ENCODE results near the gene TMEM183A. TPM values are rescaled to one million over a fixed set of nuclear protein-coding genes. Genes with fewer than 3 reads are reported as not detected.
"Not testable (repeated sequence)": the region's sequence is repeated elsewhere in the genome, so short reads cannot be mapped to it uniquely, and the experiment has no call there.

The TMEM183A gene
- total RNA-seq, 8 experiments from 2014 or later, result 33.6 to 124 (median 62.1) TPM

- H3K4me3 ChIP-seq, result no peak overlapping the region
- WGBS, 10 experiments, result 4 to 60% (median 33%) methylated on average over 1 to 5 of the region's 5 CpGs; no CpG with 5 or more reads in 1 of the 10 experiments
- in situ Hi-C loops (cut with MboI; ENCODE audit: low pct_unique_long_range_greater_than_20kb in 2 of 9, low sequenced_read_pairs in 9 of 9, unreplicated experiment in 9 of 9), result no loop called here
Observed at GRCh38 chr1:202968895-202969295, 38.3 kb upstream of the TMEM183A start.

GRCh38 chr1:202972046-202972445, 35.1 kb upstream of the TMEM183A start:
- in situ Hi-C loops (cut with MboI; ENCODE audit: low pct_unique_long_range_greater_than_20kb in 2 of 9, low sequenced_read_pairs in 9 of 9, unreplicated experiment in 9 of 9), result no loop called here
- Histone ChIP-seq H3K4me3 (no peak overlapping the region), H3K27ac (no peak overlapping the region), H3K4me1 (replicated peaks in 1 of 2) (peaks cover 7 to 14% of the 10 kb centered on the region in 2 donors)
- no peak for ATAC-seq (replicated peaks in 6 of 8)
- 0 to 100% (median 64%) methylated on average over 1 to 4 of the region's 4 CpGs; no CpG with 5 or more reads in 1 of the 10 experiments for WGBS, 10 experiments

More at GRCh38 chr1:202968895-202969295, 38.3 kb upstream of the TMEM183A start:
- H3K4me1 ChIP-seq (replicated peaks in 1 of 2), result peaks cover 7 to 22% of the 10 kb centered on the region in 2 donors
- no peak overlapping the region for H3K27ac ChIP-seq
- ATAC-seq (replicated peaks in 6 of 8), result peak in 4 of 8 experiments; percentile 18 to 62 (median 46)

GRCh38 chr1:202974856-202975255, 32.3 kb upstream of the TMEM183A start:
- WGBS, 10 experiments, result 29 to 84% (median 69%) methylated on average over 1 to 3 of the region's 3 CpGs; no CpG with 5 or more reads in 4 of the 10 experiments
- in situ Hi-C loops (cut with MboI; ENCODE audit: low pct_unique_long_range_greater_than_20kb in 2 of 9, low sequenced_read_pairs in 9 of 9, unreplicated experiment in 9 of 9), result loop anchor here in 2 of 9 experiments (25.0 kb wide), 2 partner anchors 213 to 463 kb away; no protein-coding TSS in a partner anchor
- H3K4me3 ChIP-seq, result no peak overlapping the region
- no peaks in the 10 kb centered on the region for H3K4me1 ChIP-seq (replicated peaks in 1 of 2)
- no peak overlapping the region for H3K27ac ChIP-seq
- ATAC-seq (replicated peaks in 6 of 8), result no peak

- H3K4me1 ChIP-seq (replicated peaks in 1 of 2), result no peaks in the 10 kb centered on the region
- no peak overlapping the region for H3K27ac ChIP-seq
- H3K4me3 ChIP-seq, result no peak overlapping the region
- 0 to 58% (median 38%) methylated on average over 2 to 3 of the region's 3 CpGs; no CpG with 5 or more reads in 1 of the 10 experiments for WGBS, 10 experiments
- in situ Hi-C loops (cut with MboI; ENCODE audit: low pct_unique_long_range_greater_than_20kb in 2 of 9, low sequenced_read_pairs in 9 of 9, unreplicated experiment in 9 of 9), result loop anchor here in 2 of 9 experiments (25.0 kb wide), 2 partner anchors 214 to 464 kb away; no protein-coding TSS in a partner anchor
- ATAC-seq (replicated peaks in 6 of 8), result no peak
Observed at GRCh38 chr1:202976633-202977032, 30.5 kb upstream of the TMEM183A start.

GRCh38 chr1:202979459-202979858, 27.7 kb upstream of the TMEM183A start:
- ATAC-seq (replicated peaks in 6 of 8), result no peak
- Histone ChIP-seq H3K4me3 (no peak overlapping the region), H3K27ac (no peak overlapping the region), H3K4me1 (replicated peaks in 1 of 2) (no peaks in the 10 kb centered on the region)
- WGBS, 10 experiments, result 19 to 86% (median 62%) methylated on average over 1 to 2 of the region's 2 CpGs; no CpG with 5 or more reads in 2 of the 10 experiments
- in situ Hi-C loops (cut with MboI; ENCODE audit: low pct_unique_long_range_greater_than_20kb in 2 of 9, low sequenced_read_pairs in 9 of 9, unreplicated experiment in 9 of 9), result loop anchor here in 2 of 9 experiments (25.0 kb wide), 2 partner anchors 217 to 467 kb away; no protein-coding TSS in a partner anchor

- Histone ChIP-seq H3K4me1 (replicated peaks in 1 of 2) (peaks cover 0 to 2% of the 10 kb centered on the region in 2 donors), H3K27ac (no peak overlapping the region), H3K4me3 (no peak overlapping the region)
- 19 to 100% (median 79%) methylated on average over 1 to 2 of the region's 2 CpGs for WGBS, 10 experiments
- ATAC-seq (replicated peaks in 6 of 8), result no peak
- in situ Hi-C loops (cut with MboI; ENCODE audit: low pct_unique_long_range_greater_than_20kb in 2 of 9, low sequenced_read_pairs in 9 of 9, unreplicated experiment in 9 of 9), result loop anchor here in 2 of 9 experiments (25.0 kb wide), 2 partner anchors 220 to 470 kb away; no protein-coding TSS in a partner anchor
Observed at GRCh38 chr1:202981939-202982338, 25.2 kb upstream of the TMEM183A start.

- WGBS, 10 experiments, result 31 to 100% (median 68%) methylated on average over 1 to 3 of the region's 3 CpGs; no CpG with 5 or more reads in 5 of the 10 experiments
- in situ Hi-C loops (cut with MboI; ENCODE audit: low pct_unique_long_range_greater_than_20kb in 2 of 9, low sequenced_read_pairs in 9 of 9, unreplicated experiment in 9 of 9), result loop anchor here in 2 of 9 experiments (25.0 kb wide), 2 partner anchors 221 to 471 kb away; no protein-coding TSS in a partner anchor
- ATAC-seq (replicated peaks in 6 of 8), result no peak
Observed at GRCh38 chr1:202982715-202983430, 24.3 kb upstream of the TMEM183A start.

GRCh38 chr1:202986120-202986519, 21.1 kb upstream of the TMEM183A start:
- not testable (repeated sequence) for ATAC-seq (replicated peaks in 6 of 8)

More at GRCh38 chr1:202982715-202983430, 24.3 kb upstream of the TMEM183A start:
- Histone ChIP-seq H3K27ac (no peak overlapping the region), H3K4me1 (replicated peaks in 1 of 2) (peaks cover 0 to 9% of the 10 kb centered on the region in 2 donors), H3K4me3 (no peak overlapping the region)

GRCh38 chr1:202987255-202987654, 19.9 kb upstream of the TMEM183A start:
- H3K4me1 ChIP-seq (replicated peaks in 1 of 2), result peaks cover 0 to 9% of the 10 kb centered on the region in 2 donors
- ATAC-seq (replicated peaks in 6 of 8), result no peak
- H3K27ac ChIP-seq, result no peak overlapping the region
- in situ Hi-C loops (cut with MboI; ENCODE audit: low pct_unique_long_range_greater_than_20kb in 2 of 9, low sequenced_read_pairs in 9 of 9, unreplicated experiment in 9 of 9), result loop anchor here in 2 of 9 experiments (25.0 kb wide), 2 partner anchors 225 to 475 kb away; no protein-coding TSS in a partner anchor
- 42 to 90% (median 62%) methylated on average over 1 to 7 of the region's 7 CpGs; no CpG with 5 or more reads in 1 of the 10 experiments for WGBS, 10 experiments
- no peak overlapping the region for H3K4me3 ChIP-seq

More at GRCh38 chr1:202986120-202986519, 21.1 kb upstream of the TMEM183A start:
- H3K4me1 ChIP-seq (replicated peaks in 1 of 2); H3K27ac ChIP-seq; H3K4me3 ChIP-seq: not testable (repeated sequence)
- in situ Hi-C loops (cut with MboI; ENCODE audit: low pct_unique_long_range_greater_than_20kb in 2 of 9, low sequenced_read_pairs in 9 of 9, unreplicated experiment in 9 of 9), result loop anchor here in 2 of 9 experiments (25.0 kb wide), 2 partner anchors 224 to 474 kb away; no protein-coding TSS in a partner anchor
- WGBS, 10 experiments, result 44 to 82% (median 76%) methylated on average over 2 to 9 of the region's 9 CpGs; no CpG with 5 or more reads in 1 of the 10 experiments

GRCh38 chr1:202987922-202988583, 19.1 kb upstream of the TMEM183A start:
- Histone ChIP-seq H3K4me1 (replicated peaks in 1 of 2) (peaks cover 0 to 9% of the 10 kb centered on the region in 2 donors), H3K27ac (no peak overlapping the region), H3K4me3 (no peak overlapping the region)
- no peak for ATAC-seq (replicated peaks in 6 of 8)
- in situ Hi-C loops (cut with MboI; ENCODE audit: low pct_unique_long_range_greater_than_20kb in 2 of 9, low sequenced_read_pairs in 9 of 9, unreplicated experiment in 9 of 9), result loop anchor here in 2 of 9 experiments (25.0 kb wide), 2 partner anchors 226 to 476 kb away; no protein-coding TSS in a partner anchor
- 20 to 80% (median 77%) methylated on average over 1 to 5 of the region's 5 CpGs; no CpG with 5 or more reads in 5 of the 10 experiments for WGBS, 10 experiments

- no peak for ATAC-seq (replicated peaks in 6 of 8)
- Histone ChIP-seq H3K4me1 (replicated peaks in 1 of 2) (peaks cover 0 to 9% of the 10 kb centered on the region in 2 donors), H3K27ac (no peak overlapping the region), H3K4me3 (no peak overlapping the region)
- 58 to 100% (median 78%) methylated on average over 1 to 2 of the region's 2 CpGs; no CpG with 5 or more reads in 2 of the 10 experiments for WGBS, 10 experiments
- in situ Hi-C loops (cut with MboI; ENCODE audit: low pct_unique_long_range_greater_than_20kb in 2 of 9, low sequenced_read_pairs in 9 of 9, unreplicated experiment in 9 of 9), result loop anchor here in 2 of 9 experiments (25.0 kb wide), 2 partner anchors 228 to 478 kb away; no protein-coding TSS in a partner anchor
Observed at GRCh38 chr1:202989879-202990278, 17.3 kb upstream of the TMEM183A start.

GRCh38 chr1:202991112-202991511, 16.1 kb upstream of the TMEM183A start:
- Histone ChIP-seq H3K27ac (no peak overlapping the region), H3K4me3 (no peak overlapping the region), H3K4me1 (replicated peaks in 1 of 2) (peaks cover 0 to 9% of the 10 kb centered on the region in 2 donors)
- in situ Hi-C loops (cut with MboI; ENCODE audit: low pct_unique_long_range_greater_than_20kb in 2 of 9, low sequenced_read_pairs in 9 of 9, unreplicated experiment in 9 of 9), result loop anchor here in 2 of 9 experiments (25.0 kb wide), 2 partner anchors 229 to 479 kb away; no protein-coding TSS in a partner anchor
- ATAC-seq (replicated peaks in 6 of 8), result no peak

Measured in motor neuron (in vitro differentiated cells).